CD4-positive, alpha-beta T cell treated with Interleukin-15 for 1 hour (primary cell): ENCODE results near the gene IGDCC3.
"Not testable (repeated sequence)": the region's sequence is repeated elsewhere in the genome, so short reads cannot be mapped to it uniquely, and the experiment has no call there.

Source experiments
- DNase-seq: peaks from one replicate; pipeline ENCODE4 v3.0.0-alpha.2; 2020

Gene IGDCC3

GRCh38 chr15:65405791-65406423, 28.1 kb upstream of the IGDCC3 start:
- DNase-seq = no peak

GRCh38 chr15:65404186-65404872, 26.5 kb upstream of the IGDCC3 start:
- no peak for DNase-seq

- no peak for DNase-seq
Measured at GRCh38 chr15:65402961-65403360, 25.2 kb upstream of the IGDCC3 start.

DNA sequence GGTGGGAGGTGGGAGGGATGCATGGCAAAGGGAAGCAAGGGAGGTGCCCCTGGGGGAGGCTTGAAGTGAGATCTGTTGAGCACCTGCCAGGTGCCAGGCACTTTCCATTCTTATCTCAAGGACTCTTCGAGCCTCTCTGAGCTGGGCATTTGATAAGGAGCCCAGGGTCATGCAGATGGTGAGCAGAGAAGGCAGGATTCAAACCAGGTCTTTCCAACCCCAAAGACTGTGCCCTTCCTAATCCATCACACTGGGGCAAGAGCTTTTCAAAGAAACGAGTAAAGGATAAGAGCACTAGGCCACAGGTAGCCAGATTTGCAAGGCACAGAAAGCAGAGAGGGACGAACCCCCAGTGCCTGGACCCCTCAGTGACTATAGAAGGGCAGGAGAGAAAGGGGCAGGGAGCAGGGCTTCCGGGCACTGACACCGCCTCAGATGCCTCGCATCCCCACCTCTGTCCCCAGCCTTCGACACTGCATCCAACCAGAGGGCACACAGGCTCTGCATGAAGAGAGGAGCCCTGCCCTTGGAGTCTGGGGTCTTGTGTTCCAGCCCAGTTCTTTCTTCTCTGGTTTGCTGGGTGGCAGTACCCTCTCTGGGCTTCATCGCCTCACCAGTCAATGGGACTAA, 23.9 kb upstream of the IGDCC3 start:
- no peak for DNase-seq

GRCh38 chr15:65400760-65401610, 23.2 kb upstream of the IGDCC3 start:
- peak; percentile 33 for DNase-seq

GRCh38 chr15:65399997-65400396, 22.2 kb upstream of the IGDCC3 start:
- DNase-seq = no peak

- DNase-seq = no peak
Measured at GRCh38 chr15:65399001-65399706, 21.4 kb upstream of the IGDCC3 start.

- not testable (repeated sequence) for DNase-seq
Measured at GRCh38 chr15:65398486-65398885, 20.7 kb upstream of the IGDCC3 start.

DNA sequence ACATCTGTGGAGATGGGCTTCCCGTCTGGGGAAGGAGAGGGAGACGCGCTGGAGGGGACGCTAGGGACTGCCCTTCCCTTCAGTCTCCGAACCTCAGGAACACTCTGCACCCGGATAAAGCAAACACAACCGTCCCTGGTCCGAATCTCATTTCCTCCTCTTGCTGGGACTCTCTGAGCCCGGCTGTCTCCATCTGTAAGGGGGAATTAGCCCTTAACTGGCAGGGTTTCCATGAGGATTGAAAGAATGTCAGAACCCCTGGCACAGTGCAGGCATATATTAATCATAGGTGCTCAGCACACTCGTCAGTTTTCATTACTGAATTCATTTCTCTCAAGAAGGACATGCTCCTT, 19.1 kb upstream of the IGDCC3 start:
- no peak for DNase-seq

DNA sequence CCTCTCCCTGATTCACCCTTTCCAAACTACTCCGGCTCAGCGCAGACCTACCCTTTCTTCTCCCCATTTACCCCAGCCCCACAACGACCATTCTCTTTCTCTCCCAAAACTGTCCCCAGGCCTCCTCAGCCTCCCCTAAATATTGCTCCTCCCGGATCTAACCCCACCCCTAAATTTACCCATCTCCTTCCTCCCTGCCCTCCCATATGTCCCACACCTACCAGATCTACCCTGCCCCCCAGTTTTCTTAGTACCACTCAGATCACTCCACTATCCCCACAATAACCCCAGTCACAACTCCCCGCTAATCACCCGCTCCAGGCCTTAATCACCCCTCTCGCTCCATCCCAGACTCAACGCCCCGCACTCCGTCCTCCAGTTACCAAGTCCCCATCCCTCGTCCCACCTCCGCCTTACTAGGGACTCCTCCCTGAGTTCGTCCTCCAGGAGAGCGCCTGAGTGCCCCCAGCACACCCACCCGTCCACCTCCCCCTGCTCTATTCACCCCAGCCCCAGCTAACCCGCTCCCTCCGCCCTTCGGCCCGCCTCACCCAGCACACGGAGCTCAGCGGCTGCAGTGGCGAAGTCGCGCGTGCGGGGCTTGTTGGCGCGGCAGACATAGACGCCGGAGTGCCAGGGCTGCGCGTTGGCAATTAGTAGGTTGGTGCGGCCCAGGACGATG, 18.6 kb upstream of the IGDCC3 start:
- no peak for DNase-seq

- no peak for DNase-seq
Measured at GRCh38 chr15:65395567-65396202, 17.9 kb upstream of the IGDCC3 start.

GRCh38 chr15:65394936-65395335, 17.1 kb upstream of the IGDCC3 start:
- no peak for DNase-seq

DNA sequence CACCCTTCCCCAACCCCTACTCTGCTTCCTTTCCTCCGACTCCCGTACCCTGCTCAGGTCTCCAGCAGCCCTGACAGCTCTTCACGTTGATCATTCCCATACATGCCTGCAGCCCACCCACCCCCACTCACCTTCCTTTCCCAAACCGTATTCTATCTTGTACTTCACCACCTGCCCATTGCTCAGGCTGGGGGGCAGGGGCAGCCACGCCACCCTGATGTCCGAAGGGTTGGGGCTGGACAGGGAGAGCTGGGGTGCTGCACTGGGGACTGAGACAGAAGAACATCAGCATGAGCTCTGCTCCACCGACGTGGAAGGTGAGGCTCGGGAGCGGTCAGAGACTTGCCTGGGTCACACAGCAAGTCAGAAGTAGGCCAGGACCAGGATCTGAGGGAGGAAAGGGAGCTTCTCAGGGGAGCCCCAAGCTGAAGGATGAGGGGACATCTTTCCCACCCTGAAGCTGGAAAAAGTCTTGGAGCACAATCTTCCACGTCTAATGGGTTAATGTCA, 16.5 kb upstream of the IGDCC3 start:
- DNase-seq = no peak

GRCh38 chr15:65393557-65393956, 15.8 kb upstream of the IGDCC3 start:
- DNase-seq = no peak

DNA sequence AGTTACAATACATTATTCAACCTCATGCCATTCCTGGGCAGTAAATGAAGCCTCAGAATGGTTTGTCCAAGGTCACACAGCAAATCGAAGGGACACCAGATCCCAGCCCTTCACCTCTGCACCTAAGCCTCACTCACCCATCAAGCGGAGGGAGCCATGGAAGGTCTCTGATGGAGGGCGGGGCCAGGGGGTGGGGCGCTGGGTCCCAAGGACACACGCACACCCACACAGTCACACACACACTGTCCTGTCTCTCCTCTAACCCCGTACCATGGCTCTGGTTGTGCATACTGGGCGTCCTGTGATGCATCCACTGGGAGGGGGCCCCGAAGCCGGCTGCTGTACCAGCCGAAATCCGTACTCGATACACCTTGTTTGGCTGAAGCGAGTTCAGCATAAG, 15.3 kb upstream of the IGDCC3 start:
- no peak for DNase-seq

DNA sequence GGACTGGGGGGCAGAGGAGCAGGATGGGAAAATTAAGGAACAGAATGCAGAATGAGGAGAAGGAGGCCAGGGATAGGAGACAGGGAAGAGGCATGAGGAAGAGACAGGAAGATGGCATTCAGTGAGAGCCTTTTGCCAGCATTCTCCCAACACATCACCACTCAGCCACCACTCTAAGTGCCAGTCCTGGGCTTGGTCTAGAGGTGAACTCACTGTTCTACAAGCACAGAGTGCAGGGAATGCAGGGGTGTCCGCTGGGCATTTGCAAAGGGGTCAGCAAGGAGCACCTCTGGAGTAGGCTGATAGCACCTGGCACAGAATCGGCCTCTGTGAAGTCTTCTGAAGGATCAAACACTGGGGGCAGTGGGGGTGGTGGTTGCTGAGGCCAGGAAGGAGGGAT, 14.6 kb upstream of the IGDCC3 start:
- DNase-seq = no peak

DNA sequence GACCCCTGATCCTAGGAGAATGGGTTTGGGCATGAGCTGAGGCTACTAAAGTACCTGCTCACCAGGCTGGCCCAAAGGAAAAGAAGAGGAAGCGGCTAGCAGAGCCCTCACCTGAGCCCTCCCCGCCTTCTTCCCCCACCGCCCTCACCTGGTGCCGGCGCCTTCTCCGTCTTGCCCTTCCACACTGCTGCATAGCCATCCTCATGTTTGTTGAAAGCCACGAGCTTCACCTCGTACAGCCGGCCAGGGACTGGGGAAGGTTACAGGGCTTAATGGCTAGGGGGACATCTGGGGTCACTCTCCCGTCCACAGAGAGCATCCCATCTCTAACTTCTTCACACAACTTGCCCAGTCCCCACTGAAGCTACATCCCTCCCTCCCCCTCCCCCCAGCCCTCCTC, 13.9 kb upstream of the IGDCC3 start:
- DNase-seq = no peak

- no peak for DNase-seq
Measured at GRCh38 chr15:65390447-65390846, 12.6 kb upstream of the IGDCC3 start.

DNA sequence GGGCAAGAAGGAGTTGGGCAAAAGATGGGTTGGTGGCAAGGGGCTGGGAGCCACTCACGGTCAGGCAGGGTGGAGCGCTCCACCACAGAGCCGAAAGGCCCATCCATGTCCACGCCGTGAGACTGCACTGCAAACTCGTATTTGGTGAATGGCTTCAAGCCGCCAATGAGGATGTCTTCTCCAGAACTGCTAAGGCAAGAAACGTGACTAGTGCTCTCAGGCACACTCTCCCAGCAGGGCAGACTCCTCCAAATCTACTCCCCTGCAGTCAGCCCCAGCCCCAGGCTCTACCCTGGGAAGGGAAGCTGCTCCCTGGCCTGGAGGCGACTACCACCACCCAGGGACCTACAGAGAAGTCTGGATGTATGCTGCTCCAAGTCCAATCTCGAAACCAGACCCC, 11.4 kb upstream of the IGDCC3 start:
- DNase-seq = no peak

DNA sequence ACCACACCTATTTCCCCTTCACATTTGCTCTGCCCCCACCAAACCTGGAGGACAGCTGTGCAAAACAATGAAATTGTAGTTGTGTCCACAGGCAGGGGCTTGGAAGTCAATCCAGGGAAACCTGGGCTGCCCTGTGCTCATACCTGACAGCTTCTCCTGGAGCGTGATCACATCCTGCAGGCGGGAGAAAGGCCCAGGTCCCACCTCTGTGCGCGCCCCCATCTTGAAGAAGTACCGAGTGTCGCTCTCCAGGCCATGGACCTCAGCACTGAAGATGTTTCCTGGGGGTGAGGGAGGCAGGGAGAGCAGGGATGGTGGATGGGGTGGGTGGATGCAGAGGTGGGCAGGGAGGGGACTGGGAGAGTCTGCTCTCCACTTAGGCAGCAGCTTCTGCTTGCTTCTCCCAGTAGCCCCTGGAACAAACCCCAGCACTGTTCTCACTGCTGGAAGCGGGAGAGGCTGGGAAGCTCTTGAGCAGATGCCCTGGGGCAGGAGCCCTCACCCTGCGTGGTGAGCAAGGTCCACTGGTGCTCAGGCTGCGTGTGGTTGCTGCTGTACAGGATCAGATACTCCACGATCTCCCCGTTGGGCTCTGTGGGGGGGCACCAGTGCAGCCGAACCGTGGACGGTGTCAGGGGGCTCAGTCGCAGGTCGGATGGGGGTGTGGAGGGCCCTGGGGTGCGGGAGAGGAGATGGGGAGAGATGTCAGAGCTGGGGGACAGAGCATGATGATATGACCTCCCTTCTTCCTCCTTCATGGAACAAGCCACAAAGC, 10.7 kb upstream of the IGDCC3 start:
- no peak for DNase-seq

GRCh38 chr15:65386886-65387285, 9.1 kb upstream of the IGDCC3 start:
- no peak for DNase-seq
